IPS DF 6.9 (cell line): ENCODE measurements around the gene PAIP2.

Experiments
- DNase-seq: peaks from one replicate; pipeline ENCODE4 v3.0.0-alpha.2; 2013; ENCODE audit warnings: low read depth, low spot score
- H3K27ac ChIP-seq: one replicate; pipeline ENCODE4 v1.5.1; 2013; ENCODE audit warnings: low read length, control low read depth
- H3K27me3 ChIP-seq: 2 replicates; pipeline ENCODE4 v1.6.1; 2013; ENCODE audit warnings: mild to moderate bottlenecking, low read length; ENCODE audit not compliant: control insufficient read depth, insufficient read depth
- H3K36me3 ChIP-seq: 2 replicates; pipeline ENCODE4 v1.6.1; 2013; ENCODE audit warnings: low read length; ENCODE audit not compliant: control insufficient read depth, insufficient read depth
- H3K4me1 ChIP-seq: 2 replicates; pipeline ENCODE4 v1.6.1; 2013; ENCODE audit warnings: low read length; ENCODE audit not compliant: control insufficient read depth, insufficient read depth
- H3K4me3 ChIP-seq: 2 replicates; pipeline ENCODE4 v1.5.1; 2013; ENCODE audit warnings: mild to moderate bottlenecking, low read length
- H3K9me3 ChIP-seq: 2 replicates; pipeline ENCODE4 v1.6.1; 2013; ENCODE audit warnings: low read length, inconsistent platforms; ENCODE audit not compliant: control insufficient read depth, insufficient read depth
- WGBS: extraction: QIAGEN DNeasy Blood & Tissue Kit; methylation state at CpG from one replicate; pipeline ENCODE4 v1.1.7; 2013; ENCODE audit warnings: mixed read lengths, missing lambda C conversion rate; ENCODE audit not compliant: insufficient read length, insufficient coverage; 5-methylcytosine and 5-hydroxymethylcytosine counted together

PAIP2 gene, protein sequence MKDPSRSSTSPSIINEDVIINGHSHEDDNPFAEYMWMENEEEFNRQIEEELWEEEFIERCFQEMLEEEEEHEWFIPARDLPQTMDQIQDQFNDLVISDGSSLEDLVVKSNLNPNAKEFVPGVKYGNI

DNA sequence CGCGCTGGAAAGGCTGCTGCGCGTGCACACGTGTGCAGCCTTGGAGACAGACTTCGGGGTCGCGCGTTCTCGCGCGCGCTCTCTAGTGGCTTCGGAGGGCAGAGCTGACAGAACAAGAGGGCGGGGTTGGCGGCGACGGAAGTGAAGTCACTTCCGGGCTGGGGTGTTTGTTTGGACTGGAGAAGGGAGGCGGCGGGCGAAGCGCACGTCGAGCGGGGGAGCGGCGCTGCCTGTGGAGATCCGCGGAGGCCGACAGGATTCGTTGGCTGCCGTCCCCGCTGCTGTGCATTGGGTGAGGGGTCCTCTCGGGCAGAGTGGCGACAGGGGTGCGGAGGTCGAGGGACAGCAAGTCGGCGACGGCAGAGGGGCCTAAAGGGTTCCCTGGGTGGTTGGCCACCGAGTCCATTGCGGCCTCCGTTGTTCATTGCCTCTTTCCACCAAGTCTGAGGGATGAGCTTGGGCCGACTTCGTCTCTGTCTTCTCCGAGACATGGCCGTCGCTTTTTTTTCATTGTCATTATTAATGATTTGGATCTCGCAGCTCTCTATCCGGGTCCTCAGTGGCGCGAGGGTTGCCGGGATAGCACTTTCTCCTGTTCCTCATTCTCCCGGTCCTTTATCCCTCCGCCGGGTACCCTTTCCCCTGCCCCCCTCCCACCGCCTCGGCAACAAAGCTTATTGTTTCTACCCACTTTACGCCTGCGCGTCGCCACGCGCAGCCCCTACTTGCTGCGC, at the start of gene PAIP2:
PAIP2 (plus strand) TSS at position 166 of the 734 bp plus-strand sequence. CDS start 21,931 bp downstream, outside the sequence.
- no CpG with 5 or more reads among the region's 66 CpGs for WGBS
- H3K27me3 ChIP-seq, result no peaks in the 10 kb centered on the region

DNA sequence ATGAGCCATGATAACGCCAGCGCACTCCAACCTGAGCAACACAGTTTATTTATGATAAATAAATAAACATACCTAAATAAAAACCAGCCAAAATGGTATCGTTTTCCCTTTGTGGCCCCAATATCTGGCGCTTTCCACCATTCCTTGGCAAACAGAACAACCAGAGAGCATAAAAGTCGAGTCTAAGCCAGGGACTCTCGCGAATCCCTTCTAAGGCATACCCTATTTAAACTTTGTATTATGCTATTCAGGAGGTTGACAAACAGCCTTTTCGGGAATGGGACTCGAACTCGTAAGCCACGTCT, 48.5 kb upstream of the PAIP2 start:
- Histone ChIP-seq H3K27ac (no peak overlapping the region), H3K9me3 (no peaks in the 10 kb centered on the region), H3K36me3 (0 out of 2 replicates have a peak, but pooled peaks cover 3% of the 10 kb centered on the region), H3K27me3 (no peaks in the 10 kb centered on the region), H3K4me3 (peak overlapping the region; percentile 21; the same call in 1 of the 2 replicates), H3K4me1 (no peaks in the 10 kb centered on the region; the same call in 1 of the 2 replicates)
- DNase-seq, result no peak
- WGBS, result no CpG with 5 or more reads among the region's 11 CpGs

More for the DNA sequence above, at the start of gene PAIP2:
- Histone ChIP-seq H3K27ac (no peak within 1 kb of the TSS), H3K36me3 (no peaks in the 10 kb centered on the region), H3K4me1 (no peaks in the 10 kb centered on the region), H3K4me3 (peak within 1 kb of the TSS; percentile 89), H3K9me3 (no peaks in the 10 kb centered on the region)
- DNase-seq, result peak; percentile 96

DNA sequence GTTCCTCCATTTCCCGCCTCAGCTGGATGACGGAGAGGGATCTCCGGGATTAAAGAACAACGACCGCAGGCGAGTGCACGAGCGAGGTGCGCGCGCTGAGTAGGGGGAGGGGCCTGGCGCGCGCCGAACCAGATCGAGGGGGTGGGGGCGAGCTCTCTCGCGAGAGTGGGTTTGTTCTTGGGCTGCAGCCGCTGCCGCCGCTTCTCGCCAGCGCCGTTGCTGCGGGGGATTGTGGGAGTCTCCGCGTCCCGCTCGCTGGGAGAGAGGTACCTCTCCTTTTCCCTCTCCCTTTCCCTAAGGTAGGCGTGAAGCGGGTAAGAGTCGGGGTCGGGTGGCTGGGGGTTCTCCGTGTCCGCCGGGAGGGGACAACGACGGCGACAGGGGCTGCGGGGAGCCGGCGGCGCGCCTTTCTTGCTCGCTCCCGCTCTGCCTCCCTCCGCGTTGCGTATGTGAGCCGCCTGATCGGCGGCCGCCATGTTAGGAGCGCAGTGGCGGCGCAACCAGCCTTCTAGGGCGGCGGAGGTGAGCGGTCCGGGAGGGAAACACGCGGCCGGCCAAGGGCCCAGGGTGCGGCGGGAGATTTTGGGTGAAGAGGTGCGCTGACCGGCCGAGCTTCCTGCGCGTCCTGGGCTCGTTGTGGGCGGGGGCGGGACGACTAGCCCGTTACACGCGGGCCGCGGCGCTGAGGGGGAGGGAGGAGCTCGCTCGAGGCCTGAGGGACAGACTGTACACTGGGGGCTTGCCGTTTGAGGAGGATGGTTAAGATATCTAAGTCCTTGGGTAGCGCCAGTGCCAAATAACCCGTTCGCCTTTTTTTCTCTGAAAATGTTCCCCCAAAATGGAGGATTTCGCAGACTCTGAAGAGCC, 47.9 kb upstream of the PAIP2 start, which contains the start of gene MATR3:
MATR3 (plus strand) TSS at position 234 of the 867 bp plus-strand sequence. CDS start 13,676 bp downstream, outside the sequence.
- H3K27ac ChIP-seq, result no peak within 1 kb of the TSS
- WGBS, result no CpG with 5 or more reads among the region's 88 CpGs
- no peaks in the 10 kb centered on the region; the same call in 1 of the 2 replicates for H3K4me1 ChIP-seq
- 0 out of 2 replicates have a peak, but pooled peaks cover 3% of the 10 kb centered on the region for H3K36me3 ChIP-seq
- DNase-seq, result peak; percentile 91
- H3K27me3 ChIP-seq, result no peaks in the 10 kb centered on the region
- peak within 1 kb of the TSS; percentile 91 for H3K4me3 ChIP-seq
- no peaks in the 10 kb centered on the region for H3K9me3 ChIP-seq

DNA sequence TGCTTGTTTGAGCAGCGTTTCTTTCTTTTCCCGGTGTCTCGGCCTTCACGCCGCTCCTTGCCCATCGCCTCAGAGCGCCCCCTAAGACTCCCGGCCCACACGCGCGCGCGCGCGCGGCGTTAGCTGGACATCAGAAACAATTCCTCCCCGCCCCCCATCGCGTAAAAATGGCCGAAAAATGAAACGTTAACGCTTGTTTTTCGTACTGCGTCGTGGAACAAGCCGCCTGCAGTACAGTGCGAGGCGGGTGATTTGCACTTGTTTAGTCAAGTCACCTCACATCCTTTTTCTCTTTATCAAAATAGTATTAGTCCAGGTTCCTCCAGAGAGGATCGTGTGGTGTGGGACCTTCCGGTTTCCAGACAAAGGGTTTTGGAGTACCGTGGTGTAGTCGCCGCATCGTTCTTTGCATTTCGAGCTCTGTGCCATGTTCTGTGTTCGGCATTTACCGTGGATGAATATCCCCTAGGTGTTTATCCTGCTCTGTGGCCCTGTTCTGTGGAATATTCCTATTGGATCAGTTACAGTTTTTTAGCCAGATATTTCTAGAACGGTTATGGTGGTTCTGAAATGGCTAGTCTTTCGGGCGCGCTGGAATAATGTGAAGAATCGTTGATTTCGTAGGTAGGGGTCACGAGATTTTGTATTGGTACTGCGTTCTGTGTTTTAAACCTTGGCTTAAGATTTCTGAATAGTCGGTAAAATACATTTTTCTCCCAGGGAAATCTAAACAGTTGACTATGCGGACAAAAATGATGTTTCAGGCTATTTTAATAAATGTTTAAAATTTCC, 47.1 kb upstream of the PAIP2 start:
- DNase-seq, result no peak
- Histone ChIP-seq H3K36me3 (0 out of 2 replicates have a peak, but pooled peaks cover 3% of the 10 kb centered on the region), H3K4me1 (no peaks in the 10 kb centered on the region; the same call in 1 of the 2 replicates), H3K27me3 (no peaks in the 10 kb centered on the region), H3K27ac (no peak overlapping the region), H3K4me3 (peak overlapping the region; percentile 91), H3K9me3 (no peaks in the 10 kb centered on the region)
- no CpG with 5 or more reads among the region's 48 CpGs for WGBS

DNA sequence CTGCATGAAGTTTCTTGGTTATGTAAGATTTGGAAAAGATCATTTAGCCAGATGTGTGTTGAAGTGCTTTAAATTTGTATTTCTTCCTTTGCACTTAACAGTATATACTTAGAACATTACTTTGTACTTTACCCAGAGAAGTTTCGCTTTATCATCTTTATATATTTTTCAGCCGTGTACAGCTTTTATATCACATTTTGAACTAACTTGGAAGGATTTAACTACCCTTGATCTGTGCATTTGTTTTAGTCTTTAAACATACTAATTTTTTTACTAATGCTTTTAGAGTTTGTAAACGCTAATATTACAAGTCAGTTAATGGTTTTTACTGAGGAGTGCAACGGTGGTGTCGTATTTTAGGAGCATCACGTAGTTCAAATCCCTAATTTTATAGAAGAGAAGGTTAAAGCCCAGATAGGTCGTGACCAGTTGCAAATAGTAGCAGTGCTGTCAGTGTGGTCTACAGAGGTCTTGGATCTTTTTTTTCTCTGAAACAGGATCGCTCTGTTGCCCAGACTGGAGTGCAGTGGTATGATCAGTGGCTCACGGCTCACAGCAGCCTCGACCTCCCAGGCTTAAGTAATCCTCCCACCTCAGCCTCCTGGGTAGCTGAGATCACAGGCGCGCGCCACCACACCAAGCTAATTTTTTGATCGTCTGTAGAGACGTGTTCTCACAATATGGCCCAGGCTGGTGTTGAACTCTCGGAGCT, 46.2 kb upstream of the PAIP2 start:
- no peaks in the 10 kb centered on the region for H3K9me3 ChIP-seq
- no peaks in the 10 kb centered on the region for H3K27me3 ChIP-seq
- no peak overlapping the region for H3K27ac ChIP-seq
- H3K36me3 ChIP-seq, result 0 out of 2 replicates have a peak, but pooled peaks cover 3% of the 10 kb centered on the region
- no CpG with 5 or more reads among the region's 16 CpGs for WGBS
- DNase-seq, result no peak
- H3K4me3 ChIP-seq, result peak overlapping the region; percentile 91; the same call in 1 of the 2 replicates
- no peaks in the 10 kb centered on the region; the same call in 1 of the 2 replicates for H3K4me1 ChIP-seq

DNA sequence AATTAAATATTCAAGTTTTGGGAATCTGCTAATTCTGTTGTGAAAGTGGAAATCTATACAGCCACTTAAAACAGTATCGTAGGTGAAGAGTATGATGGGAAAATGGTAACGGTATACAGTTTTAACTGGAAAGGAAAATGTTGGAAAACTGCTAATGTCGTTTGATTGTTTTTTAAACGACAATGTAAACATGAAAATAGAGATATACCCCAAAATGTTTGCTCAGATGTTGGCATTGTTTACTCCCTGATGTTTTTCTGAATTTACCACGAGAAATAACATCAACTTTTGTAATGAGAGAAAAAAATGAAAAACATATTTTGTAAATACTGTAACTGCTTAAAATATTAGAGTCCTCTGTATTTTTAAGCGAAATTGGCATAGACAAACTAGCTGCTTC, 45.5 kb upstream of the PAIP2 start:
- Histone ChIP-seq H3K4me1 (no peaks in the 10 kb centered on the region; the same call in 1 of the 2 replicates), H3K9me3 (no peaks in the 10 kb centered on the region), H3K36me3 (0 out of 2 replicates have a peak, but pooled peaks cover 3% of the 10 kb centered on the region), H3K4me3 (no peak overlapping the region), H3K27me3 (no peaks in the 10 kb centered on the region), H3K27ac (no peak overlapping the region)
- WGBS, result 100% methylated on average over 1 of the region's 6 CpGs
- DNase-seq, result no peak

DNA sequence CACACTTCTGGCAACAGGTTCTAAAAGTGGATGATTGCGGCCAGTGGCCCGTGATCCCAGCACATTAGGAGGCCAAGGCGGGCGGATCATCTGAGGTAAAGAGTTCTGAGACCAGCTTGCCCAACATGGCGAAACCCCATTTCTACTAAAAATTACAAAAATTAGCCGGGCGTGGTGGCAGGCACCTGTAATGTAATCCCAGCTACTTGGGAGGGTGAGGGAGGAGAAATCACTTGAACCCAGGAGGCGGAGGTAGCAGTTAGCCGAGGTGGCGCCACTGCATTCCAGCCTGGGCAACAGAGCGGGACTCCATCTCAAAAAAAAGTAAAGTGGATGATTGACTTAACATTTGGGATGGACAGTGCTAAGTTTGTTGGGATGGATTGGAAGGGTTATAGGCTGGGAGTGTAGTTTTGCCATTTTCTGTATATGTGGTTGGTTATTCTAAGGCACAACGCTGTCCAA, 44.8 kb upstream of the PAIP2 start:
- Histone ChIP-seq H3K27ac (no peak overlapping the region), H3K27me3 (no peaks in the 10 kb centered on the region), H3K4me3 (no peak overlapping the region), H3K4me1 (no peaks in the 10 kb centered on the region; the same call in 1 of the 2 replicates), H3K36me3 (0 out of 2 replicates have a peak, but pooled peaks cover 2% of the 10 kb centered on the region), H3K9me3 (no peaks in the 10 kb centered on the region)
- no CpG with 5 or more reads among the region's 12 CpGs for WGBS
- DNase-seq, result no peak

DNA sequence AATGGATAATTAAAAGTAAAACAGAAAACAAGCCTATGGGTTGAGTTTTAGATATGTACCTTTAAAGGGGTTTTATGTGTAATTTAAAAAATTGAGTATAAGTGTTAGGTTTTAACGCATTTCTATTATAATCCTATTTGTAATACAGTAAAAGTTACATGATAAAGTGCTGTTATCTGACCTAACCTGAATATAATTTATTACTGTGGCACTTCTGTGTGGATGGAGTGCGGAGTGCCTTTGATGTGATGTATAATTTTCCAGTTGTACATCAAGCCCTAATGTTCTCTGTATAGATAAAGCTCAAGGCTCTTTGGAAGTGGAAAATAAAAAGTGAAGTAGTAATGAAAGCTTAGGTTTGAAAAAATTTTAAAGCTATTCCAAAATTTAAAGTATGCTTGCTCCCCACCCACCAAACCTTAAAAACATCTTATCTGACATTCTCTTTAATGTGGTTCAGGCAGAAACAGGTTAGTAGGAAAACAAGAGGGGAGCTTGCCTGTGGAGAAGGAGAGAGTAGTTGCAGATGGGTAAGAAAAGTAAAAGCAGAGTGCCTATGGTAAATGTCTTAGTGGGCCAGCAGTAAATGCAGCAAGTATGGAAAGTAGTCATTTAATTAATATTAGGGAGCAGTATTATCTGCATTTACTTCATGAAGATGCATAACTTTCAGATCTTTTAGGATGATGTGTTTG, 44.1 kb upstream of the PAIP2 start:
- no peak for DNase-seq
- WGBS, result 100% methylated on average over 1 of the region's 2 CpGs
- H3K36me3 ChIP-seq, result no peaks in the 10 kb centered on the region
- H3K9me3 ChIP-seq, result no peaks in the 10 kb centered on the region
- H3K4me1 ChIP-seq, result no peaks in the 10 kb centered on the region; the same call in 1 of the 2 replicates
- no peaks in the 10 kb centered on the region for H3K27me3 ChIP-seq
- H3K4me3 ChIP-seq, result no peak overlapping the region
- H3K27ac ChIP-seq, result no peak overlapping the region

DNA sequence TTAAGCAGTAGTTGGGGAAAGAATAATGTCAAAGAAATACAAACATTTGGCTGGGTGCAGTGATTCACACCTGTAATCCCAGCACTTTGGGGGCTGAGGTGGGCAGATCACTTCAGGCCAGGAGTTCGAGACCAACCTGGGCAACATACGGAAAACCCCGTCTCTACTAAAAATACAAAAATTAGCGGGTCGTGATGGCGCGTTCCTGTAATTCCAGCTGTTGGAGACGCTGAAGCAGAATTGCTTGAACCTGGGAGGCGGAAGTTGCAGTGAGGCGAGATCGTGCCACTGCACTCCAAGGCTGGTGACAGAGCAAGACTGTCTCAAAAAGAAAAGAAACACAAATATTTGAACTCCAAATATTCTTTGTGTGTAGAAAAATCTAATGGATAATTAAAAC, 43.4 kb upstream of the PAIP2 start:
- H3K36me3 ChIP-seq, result no peaks in the 10 kb centered on the region
- no peak for DNase-seq
- no peaks in the 10 kb centered on the region for H3K9me3 ChIP-seq
- no peak overlapping the region for H3K4me3 ChIP-seq
- no peaks in the 10 kb centered on the region; the same call in 1 of the 2 replicates for H3K4me1 ChIP-seq
- no CpG with 5 or more reads among the region's 11 CpGs for WGBS
- no peak overlapping the region for H3K27ac ChIP-seq
- no peaks in the 10 kb centered on the region for H3K27me3 ChIP-seq
